Measurements from ENCODE around the gene TIGD7.

Gene TIGD7

DNA sequence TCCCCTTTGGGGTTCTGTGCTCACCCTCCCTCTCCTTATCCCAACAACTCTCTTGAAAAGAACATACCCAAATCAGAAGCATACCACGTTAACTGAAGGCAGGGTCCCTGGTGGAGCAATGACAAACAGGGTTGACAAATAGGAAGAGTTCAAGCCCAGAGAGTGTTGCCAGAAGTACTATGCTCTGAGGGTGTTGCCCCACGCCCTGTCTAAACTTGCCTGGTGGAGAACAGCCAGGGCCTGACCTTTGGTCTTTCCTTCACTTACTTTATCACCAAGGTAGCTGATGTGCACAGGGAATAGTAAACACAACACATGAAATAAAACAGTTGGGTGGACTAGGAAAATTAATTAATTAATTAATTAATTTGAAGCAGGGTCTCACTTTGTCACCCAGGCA is 23.4 kb upstream of the TIGD7 start:
- Histone ChIP-seq H3K9me3 (peaks cover 0 to 41% (median 19%) of the 10 kb centered on the region in 3 donors), H3K27me3 (no peaks in the 10 kb centered on the region), H3K4me3 (no peak overlapping the region), H3K4me1 (no peaks in the 10 kb centered on the region), H3K36me3 (no peaks in the 10 kb centered on the region), H3K27ac (no peak overlapping the region)
- no peak for DNase-seq
- TF ChIP-seq, protein P1, sequence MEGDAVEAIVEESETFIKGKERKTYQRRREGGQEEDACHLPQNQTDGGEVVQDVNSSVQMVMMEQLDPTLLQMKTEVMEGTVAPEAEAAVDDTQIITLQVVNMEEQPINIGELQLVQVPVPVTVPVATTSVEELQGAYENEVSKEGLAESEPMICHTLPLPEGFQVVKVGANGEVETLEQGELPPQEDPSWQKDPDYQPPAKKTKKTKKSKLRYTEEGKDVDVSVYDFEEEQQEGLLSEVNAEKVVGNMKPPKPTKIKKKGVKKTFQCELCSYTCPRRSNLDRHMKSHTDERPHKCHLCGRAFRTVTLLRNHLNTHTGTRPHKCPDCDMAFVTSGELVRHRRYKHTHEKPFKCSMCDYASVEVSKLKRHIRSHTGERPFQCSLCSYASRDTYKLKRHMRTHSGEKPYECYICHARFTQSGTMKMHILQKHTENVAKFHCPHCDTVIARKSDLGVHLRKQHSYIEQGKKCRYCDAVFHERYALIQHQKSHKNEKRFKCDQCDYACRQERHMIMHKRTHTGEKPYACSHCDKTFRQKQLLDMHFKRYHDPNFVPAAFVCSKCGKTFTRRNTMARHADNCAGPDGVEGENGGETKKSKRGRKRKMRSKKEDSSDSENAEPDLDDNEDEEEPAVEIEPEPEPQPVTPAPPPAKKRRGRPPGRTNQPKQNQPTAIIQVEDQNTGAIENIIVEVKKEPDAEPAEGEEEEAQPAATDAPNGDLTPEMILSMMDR (IDR thresholded peaks at IDR 0.05): no peak
- intact Hi-C loops (cut with DNase I; ENCODE audit: low total_unique reads): no loop called here

- no peak overlapping the region for H3K4me3 ChIP-seq
- no peaks in the 10 kb centered on the region for H3K4me1 ChIP-seq
- H3K36me3 ChIP-seq: peaks cover 0 to 5% (median 0%) of the 10 kb centered on the region in 3 donors
- TF ChIP-seq, protein P1 (IDR thresholded peaks at IDR 0.05): no peak
- no peak overlapping the region for H3K27ac ChIP-seq
- DNase-seq: no peak
- intact Hi-C loops (cut with DNase I; ENCODE audit: low total_unique reads): no loop called here
- no peaks in the 10 kb centered on the region for H3K27me3 ChIP-seq
- peaks cover 0 to 40% (median 24%) of the 10 kb centered on the region in 3 donors for H3K9me3 ChIP-seq
These were observed 22.9 kb upstream of the TIGD7 start for GRCh38 chr16:3328104-3328503.

- peaks cover 0 to 6% (median 0%) of the 10 kb centered on the region in 3 donors for H3K36me3 ChIP-seq
- H3K4me3 ChIP-seq: no peak overlapping the region
- H3K27me3 ChIP-seq: no peaks in the 10 kb centered on the region
- DNase-seq: no peak
- TF ChIP-seq, protein P1 (IDR thresholded peaks at IDR 0.05): no peak
- intact Hi-C loops (cut with DNase I; ENCODE audit: low total_unique reads): no loop called here
- peaks cover 0 to 46% (median 30%) of the 10 kb centered on the region in 3 donors for H3K9me3 ChIP-seq
- H3K4me1 ChIP-seq: no peaks in the 10 kb centered on the region
- no peak overlapping the region for H3K27ac ChIP-seq
These were observed 22.3 kb upstream of the TIGD7 start for GRCh38 chr16:3327514-3327913.

DNA sequence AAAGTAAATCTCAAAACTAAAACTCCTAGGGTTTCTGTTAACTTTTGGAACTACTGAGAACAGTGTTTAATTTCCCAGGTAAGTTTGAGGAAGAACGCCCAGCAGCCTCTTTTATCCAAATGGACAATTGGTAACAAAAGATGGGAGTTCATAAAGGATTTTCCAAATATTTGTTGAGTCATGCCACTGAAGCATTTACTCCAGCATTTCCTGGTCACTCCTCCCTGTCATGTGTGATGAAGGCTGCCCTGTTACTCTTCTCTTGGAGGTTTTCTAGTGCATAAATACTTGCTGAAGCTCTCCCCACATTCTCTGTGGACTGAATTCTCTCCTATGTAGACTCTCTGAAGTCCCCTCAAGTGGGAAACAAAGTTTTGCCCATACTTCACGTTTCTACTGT is 16.6 kb upstream of the TIGD7 start:
- Histone ChIP-seq H3K27me3 (no peaks in the 10 kb centered on the region), H3K27ac (no peak overlapping the region), H3K4me3 (no peak overlapping the region), H3K36me3 (peaks cover 27 to 40% (median 29%) of the 10 kb centered on the region in 3 donors), H3K4me1 (no peaks in the 10 kb centered on the region), H3K9me3 (peaks cover 21 to 86% (median 81%) of the 10 kb centered on the region in 3 donors)
- DNase-seq: no peak
- intact Hi-C loops (cut with DNase I; ENCODE audit: low total_unique reads): no loop called here
- TF ChIP-seq, protein P1 (IDR thresholded peaks at IDR 0.05): no peak

GRCh38 chr16:3317315-3317999 is 12.2 kb upstream of the TIGD7 start:
- intact Hi-C loops (cut with DNase I; ENCODE audit: low total_unique reads): loop anchor here (10.0 kb wide), 1 partner anchor 57 kb away; no protein-coding TSS in a partner anchor
- no peak for DNase-seq
- no peak overlapping the region for H3K27ac ChIP-seq
- TF ChIP-seq, protein P1 (IDR thresholded peaks at IDR 0.05): no peak
- H3K4me1 ChIP-seq: no peaks in the 10 kb centered on the region
- no peaks in the 10 kb centered on the region for H3K27me3 ChIP-seq
- peaks cover 70 to 78% (median 72%) of the 10 kb centered on the region in 3 donors for H3K36me3 ChIP-seq
- no peak overlapping the region for H3K4me3 ChIP-seq
- H3K9me3 ChIP-seq: peaks cover 21 to 100% (median 97%) of the 10 kb centered on the region in 3 donors
